SU-DHL-6 (cell line): Measurements from ENCODE around the gene ZMIZ1.

ENCODE experiments used
- H2AFZ ChIP-seq: fragments of 200-600 bp; sonication (generic); 2 replicates; pipeline ENCODE4 v1.6.1; 2014; ENCODE audit warnings: low read depth, mild to moderate bottlenecking, moderate library complexity, mixed read lengths, antibody characterized with exemption, low read length; ENCODE audit not compliant: severe bottlenecking
- H3F3A ChIP-seq: fragments of 200-600 bp; shearing (Covaris generic); 2 replicates; pipeline ENCODE4 v1.6.0; 2016; ENCODE audit warnings: antibody characterized with exemption, mild to moderate bottlenecking; ENCODE audit not compliant: insufficient read depth
- H3K27ac ChIP-seq: fragments of 200-600 bp; sonication (generic); 2 replicates; pipeline ENCODE4 v1.5.1; 2016; ENCODE audit warnings: low read depth, mild to moderate bottlenecking, low read length, moderate library complexity, mixed read lengths
- H3K27me3 ChIP-seq: fragments of 200-600 bp; sonication (generic), shearing (Covaris generic); 2 replicates; pipeline ENCODE4 v1.6.0; 2014; ENCODE audit warnings: mild to moderate bottlenecking, low read length
- H3K36me3 ChIP-seq: fragments of 200-600 bp; sonication (generic); 2 replicates; pipeline ENCODE4 v1.6.1; 2014; ENCODE audit warnings: mild to moderate bottlenecking, low read length, mixed read lengths
- H3K4me2 ChIP-seq: fragments of 300-600, 200-600 bp; shearing (Covaris generic), sonication (generic); 2 replicates; pipeline ENCODE4 v1.6.0; 2014; ENCODE audit warnings: low read length, low read depth, mild to moderate bottlenecking; ENCODE audit not compliant: poor library complexity, severe bottlenecking
- H3K4me3 ChIP-seq: fragments of 200-600 bp; sonication (generic); 2 replicates; pipeline ENCODE4 v1.5.1; 2014; ENCODE audit warnings: antibody characterized with exemption, low read length, mild to moderate bottlenecking, mixed read lengths; ENCODE audit not compliant: insufficient read depth, poor library complexity, severe bottlenecking
- H3K79me2 ChIP-seq: fragments of 200-600 bp; sonication (generic); 2 replicates; pipeline ENCODE4 v1.6.1; 2014; ENCODE audit warnings: mild to moderate bottlenecking, low read length, moderate library complexity; ENCODE audit not compliant: insufficient read depth
- H3K9ac ChIP-seq: fragments of 200-600 bp; sonication (generic); 2 replicates; pipeline ENCODE4 v1.7.0; 2014; ENCODE audit warnings: mild to moderate bottlenecking, low read length
- H3K9me2 ChIP-seq: fragments of 200-600 bp; sonication (generic); replicated peaks from 2 replicates; pipeline ENCODE4 v1.6.1; 2014; ENCODE audit warnings: low read length; ENCODE audit not compliant: insufficient read depth
- H3K9me3 ChIP-seq: fragments of 200-600 bp; sonication (generic); 2 replicates; pipeline ENCODE4 v1.6.1; 2014; ENCODE audit warnings: low read length, mixed read lengths; ENCODE audit not compliant: insufficient read depth
- H4K20me1 ChIP-seq: fragments of 200-600 bp; sonication (generic); 2 replicates; pipeline ENCODE4 v1.6.1; 2014; ENCODE audit warnings: low read depth, mild to moderate bottlenecking, antibody characterized with exemption, low read length, moderate library complexity, mixed read lengths
- EZH2phosphoT487 ChIP-seq: fragments of 200-600 bp; sonication (generic), shearing (Covaris generic); conservative IDR thresholded peaks from 2 replicates; pipeline ENCODE4 v1.6.1; 2018; ENCODE audit warnings: mild to moderate bottlenecking, antibody characterized with exemption, low read length, moderate library complexity, mixed read lengths
- TF ChIP-seq, protein P1 (sequence below): fragments of 200-600 bp; sonication (generic); IDR thresholded peaks from one replicate; pipeline ENCODE4 v1.5.1; 2017; ENCODE audit warnings: antibody characterized with exemption, mild to moderate bottlenecking, low read length, moderate library complexity; ENCODE audit not compliant: insufficient read depth, poor library complexity, severe bottlenecking

ZMIZ1 gene

DNA sequence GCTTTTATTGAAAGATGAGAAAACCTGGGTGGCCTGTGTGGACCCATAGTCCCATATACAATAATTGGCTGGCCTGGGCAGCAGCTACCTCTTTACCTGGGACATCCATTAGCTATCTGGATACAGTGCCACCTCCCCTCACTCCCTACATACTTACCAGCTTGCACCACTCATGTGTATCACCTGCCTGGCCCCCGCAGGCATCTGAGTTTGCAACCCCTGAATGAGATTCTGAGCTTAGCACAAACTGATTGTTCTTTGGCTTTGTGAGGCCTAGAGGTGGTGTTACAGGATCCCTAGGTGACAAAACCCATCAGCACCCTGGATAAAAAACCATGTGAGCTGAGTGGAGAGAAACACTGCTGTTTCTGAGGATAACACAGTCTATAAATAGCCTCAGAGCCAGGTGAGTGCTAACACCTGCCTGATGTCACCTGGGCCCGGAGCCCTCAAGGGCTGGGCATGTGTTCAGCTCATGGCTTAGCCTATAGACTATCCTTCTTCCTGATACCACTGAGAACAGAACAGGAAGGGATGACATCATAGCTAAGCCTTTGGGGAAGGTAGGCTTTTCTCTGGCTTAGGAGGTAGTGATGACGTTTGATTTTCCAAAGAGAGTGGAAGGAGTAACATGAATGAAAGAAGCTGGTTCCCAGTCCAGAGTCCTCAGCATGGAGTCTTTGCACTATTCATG, 275.9 kb downstream of the ZMIZ1 start:
- Histone ChIP-seq H3K4me2 (no peak overlapping the region), H3K9ac (no peak overlapping the region), H3K27me3 (no peaks in the 10 kb centered on the region)

DNA sequence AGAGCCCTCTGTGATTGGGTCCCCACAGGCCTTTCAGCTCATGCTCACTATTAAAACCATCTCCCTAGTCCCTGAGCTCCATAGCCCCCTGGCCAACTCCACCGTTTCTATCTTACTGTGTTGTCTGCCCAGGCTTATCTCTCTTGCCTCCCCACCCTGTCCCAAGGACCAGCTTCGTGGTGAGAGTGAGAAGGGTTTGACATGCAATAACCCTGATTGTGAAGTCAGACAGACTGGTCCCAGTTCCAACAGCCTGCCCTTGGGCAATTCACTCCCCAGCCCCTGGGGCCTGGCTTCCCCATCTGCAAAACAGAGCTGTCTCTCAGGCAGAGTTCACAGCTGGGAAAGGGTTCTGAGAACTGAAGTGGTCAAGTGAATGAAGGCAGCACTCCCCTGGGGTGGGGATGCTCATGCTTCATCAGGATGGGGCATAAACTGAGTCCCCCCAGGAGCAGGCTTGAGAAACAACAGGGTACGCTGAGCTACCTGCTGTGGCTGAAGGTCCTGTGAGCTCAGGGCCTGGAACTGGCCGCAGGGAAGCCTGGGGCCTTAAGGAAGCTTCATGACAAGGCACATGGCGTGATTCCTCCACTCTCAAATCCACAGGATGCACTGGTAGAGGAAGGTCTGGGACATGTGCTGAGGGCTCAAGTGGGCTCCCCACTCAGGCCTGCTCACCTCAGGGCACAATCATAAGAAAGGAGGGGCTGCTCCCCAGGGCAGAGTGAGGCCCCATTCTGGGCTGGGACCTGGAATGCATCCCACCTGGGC, 276.7 kb downstream of the ZMIZ1 start:
- no peak overlapping the region for H3K4me2 ChIP-seq
- H3F3A ChIP-seq = peaks cover 3% of the 10 kb centered on the region
- no peak for TF ChIP-seq EZH2phosphoT487
- TF ChIP-seq, protein P1, sequence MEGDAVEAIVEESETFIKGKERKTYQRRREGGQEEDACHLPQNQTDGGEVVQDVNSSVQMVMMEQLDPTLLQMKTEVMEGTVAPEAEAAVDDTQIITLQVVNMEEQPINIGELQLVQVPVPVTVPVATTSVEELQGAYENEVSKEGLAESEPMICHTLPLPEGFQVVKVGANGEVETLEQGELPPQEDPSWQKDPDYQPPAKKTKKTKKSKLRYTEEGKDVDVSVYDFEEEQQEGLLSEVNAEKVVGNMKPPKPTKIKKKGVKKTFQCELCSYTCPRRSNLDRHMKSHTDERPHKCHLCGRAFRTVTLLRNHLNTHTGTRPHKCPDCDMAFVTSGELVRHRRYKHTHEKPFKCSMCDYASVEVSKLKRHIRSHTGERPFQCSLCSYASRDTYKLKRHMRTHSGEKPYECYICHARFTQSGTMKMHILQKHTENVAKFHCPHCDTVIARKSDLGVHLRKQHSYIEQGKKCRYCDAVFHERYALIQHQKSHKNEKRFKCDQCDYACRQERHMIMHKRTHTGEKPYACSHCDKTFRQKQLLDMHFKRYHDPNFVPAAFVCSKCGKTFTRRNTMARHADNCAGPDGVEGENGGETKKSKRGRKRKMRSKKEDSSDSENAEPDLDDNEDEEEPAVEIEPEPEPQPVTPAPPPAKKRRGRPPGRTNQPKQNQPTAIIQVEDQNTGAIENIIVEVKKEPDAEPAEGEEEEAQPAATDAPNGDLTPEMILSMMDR = no peak
- H3K27me3 ChIP-seq = no peaks in the 10 kb centered on the region
- no peaks in the 10 kb centered on the region; the same call in 1 of the 2 replicates for H3K36me3 ChIP-seq
- H4K20me1 ChIP-seq = peaks cover 10% of the 10 kb centered on the region; the same call in 1 of the 2 replicates
- peaks cover 26% of the 10 kb centered on the region for H3K79me2 ChIP-seq
- H3K27ac ChIP-seq = no peak overlapping the region
- H3K4me3 ChIP-seq = no peak overlapping the region
- no peak overlapping the region for H2AFZ ChIP-seq
- no peaks in the 10 kb centered on the region for H3K9me3 ChIP-seq
- no peaks in the 10 kb centered on the region for H3K9me2 ChIP-seq
- no peak overlapping the region for H3K9ac ChIP-seq

More for the DNA sequence above, 275.9 kb downstream of the ZMIZ1 start:
- H2AFZ ChIP-seq = no peak overlapping the region
- no peak for TF ChIP-seq EZH2phosphoT487
- TF ChIP-seq, protein P1 = no peak
- H3K79me2 ChIP-seq = peaks cover 23% of the 10 kb centered on the region
- H3K4me3 ChIP-seq = no peak overlapping the region
- H4K20me1 ChIP-seq = peaks cover 10% of the 10 kb centered on the region; the same call in 1 of the 2 replicates
- H3K9me3 ChIP-seq = no peaks in the 10 kb centered on the region
- peaks cover 3% of the 10 kb centered on the region for H3F3A ChIP-seq
- no peak overlapping the region for H3K27ac ChIP-seq
- H3K9me2 ChIP-seq = no peaks in the 10 kb centered on the region
- H3K36me3 ChIP-seq = no peaks in the 10 kb centered on the region; the same call in 1 of the 2 replicates

DNA sequence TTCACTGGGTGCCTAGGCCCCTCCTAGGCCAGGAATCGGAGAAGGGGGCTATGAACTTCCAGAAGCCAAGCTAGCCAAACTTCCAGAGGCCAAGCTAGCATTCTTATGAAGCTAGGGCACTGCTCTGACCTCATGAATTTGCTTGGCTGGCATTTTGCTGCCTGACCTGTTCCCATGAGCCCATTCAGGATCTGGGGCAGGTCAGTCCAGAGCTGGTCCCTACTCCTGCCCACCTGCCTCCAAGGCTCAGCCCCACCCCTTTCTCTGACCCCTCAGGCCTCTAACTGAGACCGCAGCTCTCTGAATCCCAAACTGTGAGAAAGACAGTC, 277.2 kb downstream of the ZMIZ1 start:
- Histone ChIP-seq H4K20me1 (peaks cover 10% of the 10 kb centered on the region; the same call in 1 of the 2 replicates), H3K9me2 (no peaks in the 10 kb centered on the region), H3K9ac (no peak overlapping the region), H3K9me3 (no peaks in the 10 kb centered on the region), H3K4me2 (no peak overlapping the region), H2AFZ (no peak overlapping the region), H3K27ac (no peak overlapping the region), H3K27me3 (no peaks in the 10 kb centered on the region), H3K4me3 (no peak overlapping the region), H3F3A (peaks cover 3% of the 10 kb centered on the region), H3K36me3 (no peaks in the 10 kb centered on the region; the same call in 1 of the 2 replicates), H3K79me2 (peaks cover 26% of the 10 kb centered on the region)
- TF ChIP-seq, protein P1 = no peak
